Fibroblast of the aortic adventitia (primary cell): Measurements from ENCODE around the gene SAT2. TPM values are rescaled to one million over a fixed set of nuclear protein-coding genes. Genes with fewer than 3 reads are reported as not detected.

Experiments used
- DNase-seq: peaks from one replicate; pipeline ENCODE4 v3.0.0-alpha.2; 2010; ENCODE audit warnings: low read depth
- H3K4me3 ChIP-seq: 2 replicates; pipeline ENCODE4 v1.5.1; 2011; ENCODE audit warnings: low read depth, mild to moderate bottlenecking, control low read depth, low read length, moderate library complexity
- CTCF ChIP-seq: IDR thresholded peaks from 2 replicates; pipeline ENCODE4 v1.5.1; 2011; ENCODE audit warnings: mild to moderate bottlenecking, low read length, control low read depth, inconsistent platforms; ENCODE audit not compliant: insufficient read depth
- total RNA-seq: library from RNA; depleted of rRNA; stranded (reverse); fragments of >200 nt; gene quantifications from 2 replicates; pipeline ENCODE4 v1.2.3, GENCODE V29; 2012; ENCODE audit warnings: low replicate concordance

SAT2 gene
- total RNA-seq, 1 donor, result 34.5 TPM

DNA sequence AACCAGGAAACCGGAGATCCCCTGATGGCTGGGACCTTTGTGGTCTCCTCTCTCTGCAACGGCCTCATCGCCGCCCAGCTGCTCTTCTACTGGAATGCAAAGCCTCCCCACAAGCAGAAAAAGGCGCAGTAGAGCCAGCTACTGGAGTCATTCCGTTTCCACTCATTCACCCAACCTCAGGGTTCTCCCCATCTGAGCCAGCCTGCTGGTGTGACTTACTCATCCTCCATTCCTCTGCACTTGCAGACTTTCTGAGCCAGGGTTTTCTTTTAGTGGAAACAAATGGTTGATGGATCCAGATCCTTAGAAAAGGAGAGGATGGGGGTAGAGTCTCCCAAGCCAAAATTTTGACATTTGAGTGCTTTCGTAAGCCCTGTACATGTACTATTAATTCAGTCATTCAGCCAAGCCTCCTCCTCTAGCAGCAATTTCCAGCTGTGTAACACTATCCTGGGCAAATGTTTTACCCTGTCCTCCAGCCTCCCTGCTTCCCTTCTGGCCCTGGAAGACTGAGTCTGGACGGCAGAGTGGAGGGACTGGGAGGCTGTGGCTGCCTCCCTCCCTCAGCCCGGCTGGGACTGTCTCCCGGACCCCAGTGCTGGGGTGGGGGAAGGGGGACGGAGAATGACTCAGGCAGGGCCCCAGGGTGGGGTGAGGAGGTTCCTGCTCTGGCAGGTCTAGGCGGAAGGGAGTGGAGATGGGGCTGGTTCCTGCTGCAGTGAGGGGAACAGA, 40.0 kb downstream of the SAT2 start:
- peak; percentile 31 for TF ChIP-seq CTCF
- DNase-seq, result peak; percentile 94
- H3K4me3 ChIP-seq, result peak overlapping the region; percentile 9

DNA sequence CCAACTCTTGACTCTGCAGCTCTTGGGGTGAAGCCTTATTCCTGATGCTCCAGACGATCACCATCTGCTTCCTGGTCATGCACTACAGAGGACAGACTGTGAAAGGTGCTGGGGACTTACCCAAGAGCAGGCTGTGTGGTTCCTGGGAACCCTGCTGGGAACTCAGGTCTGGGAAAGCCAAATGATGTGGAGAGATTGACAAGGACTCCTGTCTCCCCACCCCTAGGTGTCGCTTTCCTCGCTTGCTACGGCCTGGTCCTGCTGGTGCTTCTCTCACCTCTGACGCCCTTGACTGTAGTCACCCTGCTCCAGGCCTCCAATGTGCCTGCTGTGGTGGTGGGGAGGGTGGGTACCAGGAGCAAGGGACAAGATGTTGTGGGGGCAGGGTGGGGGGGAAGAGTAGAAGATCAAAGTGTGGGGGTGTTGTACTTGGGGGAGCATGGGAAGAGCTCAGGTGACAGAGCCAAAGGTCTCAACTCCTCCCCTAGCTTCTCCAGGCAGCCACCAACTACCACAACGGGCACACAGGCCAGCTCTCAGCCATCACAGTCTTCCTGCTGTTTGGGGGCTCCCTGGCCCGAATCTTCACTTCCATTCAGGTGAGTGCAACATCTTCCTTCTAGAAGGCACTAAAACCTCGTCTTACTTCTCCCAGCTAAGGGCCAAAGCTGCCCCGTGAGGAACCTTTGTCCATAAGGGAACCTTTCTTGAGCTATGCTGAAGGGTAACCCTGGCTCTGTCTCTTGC, 40.8 kb downstream of the SAT2 start:
- peak; percentile 21 for TF ChIP-seq CTCF
- H3K4me3 ChIP-seq, result no peak overlapping the region

DNA sequence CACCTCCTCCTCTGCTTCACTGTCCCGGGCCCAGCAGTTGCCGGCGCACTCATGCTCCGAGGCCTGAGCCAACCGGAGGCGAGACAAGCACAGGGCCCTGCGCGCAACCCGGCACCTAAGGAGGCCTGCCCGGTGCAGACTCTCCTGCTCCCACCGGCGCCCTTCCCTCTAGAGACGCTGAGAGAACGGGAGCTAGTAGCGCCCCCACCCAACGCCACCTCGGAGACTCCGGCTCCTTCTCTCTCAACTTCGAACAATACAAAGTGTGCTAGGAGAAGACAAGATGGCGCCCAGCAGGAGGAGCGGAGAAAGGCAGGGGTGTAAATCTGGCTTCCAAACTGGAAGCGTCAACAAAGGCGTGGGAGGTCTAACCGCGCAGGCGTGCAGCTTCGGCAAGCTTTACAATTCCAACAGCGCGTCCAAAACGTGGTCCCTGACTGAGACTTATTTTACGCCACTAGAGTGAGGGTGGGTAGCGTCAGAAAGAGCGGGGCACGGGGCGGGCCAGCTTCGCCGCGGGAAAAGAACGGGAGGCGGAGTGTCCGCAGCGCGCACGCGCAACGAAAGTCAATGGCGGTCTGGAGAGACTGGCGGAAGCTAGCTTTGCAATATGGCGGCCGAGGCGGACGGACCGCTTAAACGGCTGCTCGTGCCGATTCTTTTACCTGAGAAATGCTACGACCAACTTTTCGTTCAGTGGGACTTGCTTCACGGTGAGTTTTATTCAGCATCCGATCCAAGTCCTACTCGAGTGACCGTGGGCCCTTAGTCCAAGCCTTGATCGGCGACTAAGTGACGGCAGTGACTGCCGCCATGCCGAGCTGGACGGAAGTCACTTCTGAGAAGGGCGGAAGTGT, 44.1 kb downstream of the SAT2 start, which contains the start of gene MPDU1:
Gene MPDU1 (plus strand): TSS at position 600 of the 857 bp plus-strand sequence. CDS start 11 bp downstream, at position 611.
- no peak for TF ChIP-seq CTCF
- peak within 1 kb of the TSS; percentile 93 for H3K4me3 ChIP-seq
- peak; percentile 98 for DNase-seq

More for the DNA sequence above, 40.8 kb downstream of the SAT2 start:
- DNase-seq, result no peak

DNA sequence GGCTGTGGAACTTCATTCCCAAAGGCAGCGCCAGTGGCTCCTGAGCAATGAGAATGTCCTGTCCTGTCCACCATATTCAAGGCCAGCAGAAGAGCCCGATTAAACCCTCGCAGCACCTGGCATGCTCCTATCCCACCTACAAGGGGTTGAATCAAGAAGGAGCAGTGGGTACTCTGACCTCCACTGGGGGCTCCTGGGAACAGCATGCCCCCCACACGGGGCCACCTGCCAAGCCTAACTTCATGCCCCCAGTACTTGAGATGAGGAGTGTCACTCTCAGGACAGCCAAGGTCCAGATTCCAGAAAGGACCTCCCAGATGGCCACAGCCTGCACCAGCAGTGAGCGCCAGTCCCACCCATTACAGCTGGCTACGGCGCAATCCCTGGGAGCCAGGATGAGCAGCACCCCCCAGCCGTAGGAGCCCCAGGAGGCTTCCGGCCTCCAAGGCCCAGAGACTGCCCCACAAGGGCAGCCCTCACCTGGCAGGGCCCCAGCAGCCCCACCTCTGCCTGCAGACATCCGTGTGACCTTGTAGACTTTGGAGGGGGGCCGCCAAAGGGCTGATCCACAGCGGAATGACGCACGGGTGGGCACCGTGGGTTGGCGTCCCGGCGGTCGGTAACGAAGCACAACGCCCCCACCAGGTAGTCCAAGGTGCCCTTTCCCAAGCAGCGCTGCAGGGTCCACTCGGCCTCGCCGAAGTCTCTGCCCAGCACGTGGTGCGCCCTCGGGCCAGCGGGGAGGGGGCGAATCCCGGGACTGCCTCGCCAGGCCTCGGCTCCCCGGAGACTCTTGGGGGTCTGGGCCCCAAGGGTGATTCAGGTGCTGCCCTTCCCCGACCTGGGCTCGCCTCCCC, 45.0 kb downstream of the SAT2 start:
- peak overlapping the region; percentile 93 for H3K4me3 ChIP-seq
- no peak for TF ChIP-seq CTCF
- no peak for DNase-seq

DNA sequence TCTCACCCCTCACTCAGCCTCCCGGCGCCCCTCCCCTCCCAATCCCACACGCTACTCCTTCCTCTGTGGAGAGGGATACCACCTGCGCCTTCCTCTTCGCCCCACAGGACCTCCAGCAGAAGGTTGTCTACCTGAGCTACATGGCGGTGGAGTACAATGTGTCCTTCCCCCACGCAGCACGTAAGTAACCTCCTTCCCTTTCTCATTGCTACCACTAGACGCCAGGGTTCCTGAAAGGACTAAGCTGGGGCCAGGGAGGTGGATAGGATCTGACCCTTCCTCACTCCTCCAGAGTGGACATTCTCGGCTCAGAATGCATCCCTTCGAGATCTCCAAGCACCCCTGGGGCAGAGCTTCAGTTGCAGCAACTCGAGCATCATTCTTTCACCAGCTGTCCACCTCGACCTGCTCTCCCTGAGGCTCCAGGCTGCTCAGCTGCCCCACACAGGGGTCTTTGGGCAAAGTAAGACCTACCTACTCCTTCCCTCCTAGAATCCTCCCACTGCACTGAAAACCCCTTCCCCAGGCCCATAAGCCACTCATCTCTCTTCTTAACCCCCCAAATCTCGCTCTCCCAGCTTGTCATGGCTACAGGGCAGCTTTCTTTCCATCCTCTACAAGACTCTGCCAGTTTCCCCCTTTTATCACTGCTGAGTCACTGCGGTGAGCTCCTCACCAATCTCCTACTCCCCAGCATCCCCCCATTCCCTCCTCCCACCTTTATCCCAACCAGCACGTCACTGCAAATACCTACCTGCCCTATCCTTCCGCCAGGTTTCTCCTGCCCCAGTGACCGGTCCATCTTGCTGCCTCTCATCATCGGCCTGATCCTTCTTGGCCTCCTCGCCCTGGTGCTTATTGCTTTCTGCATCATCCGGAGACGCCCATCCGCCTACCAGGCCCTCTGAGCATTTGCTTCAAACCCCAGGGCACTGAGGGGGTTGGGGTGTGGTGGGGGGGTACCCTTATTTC, 46.7 kb downstream of the SAT2 start:
- no peak overlapping the region for H3K4me3 ChIP-seq
- DNase-seq, result no peak
- TF ChIP-seq CTCF, result no peak
